Measurements from ENCODE around the gene FASLG. TPM values are rescaled to one million over a fixed set of nuclear protein-coding genes. Genes with fewer than 3 reads are reported as not detected.

Gene FASLG
- total RNA-seq, 1 experiment from 2014 or later, result not detected

DNA sequence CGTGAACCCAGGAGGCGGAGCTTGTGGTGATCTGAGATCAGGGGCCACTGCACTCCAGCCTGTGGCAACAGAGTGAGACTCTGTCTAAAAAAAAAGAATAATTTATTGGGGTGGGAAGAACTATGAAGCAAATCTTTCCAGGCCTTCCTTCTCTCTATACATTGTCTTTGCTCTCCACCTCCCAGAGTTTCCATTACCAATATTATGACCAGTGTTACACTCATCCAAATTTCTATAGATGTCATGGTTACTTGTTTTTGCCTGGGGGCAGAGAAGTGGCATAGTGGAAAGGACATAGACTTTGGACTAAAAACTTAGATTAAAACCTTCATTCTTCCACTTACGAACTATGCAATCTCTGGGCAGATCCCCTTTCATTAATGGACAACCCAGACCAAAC, 10.1 kb downstream of the FASLG start:
- Histone ChIP-seq H3K27ac (ENCODE audit: low read depth, low read length, poor library complexity, severe bottlenecking) (no peak overlapping the region), H3K4me1 (ENCODE audit: insufficient read depth, low read length, poor library complexity, severe bottlenecking) (no peaks in the 10 kb centered on the region), H3K4me3 (ENCODE audit: low read depth, low read length, poor library complexity, severe bottlenecking) (no peak overlapping the region), H3K36me3 (ENCODE audit: insufficient read depth, low read length, poor library complexity, severe bottlenecking) (no peaks in the 10 kb centered on the region), H3K27me3 (replicated peaks; ENCODE audit: insufficient read depth, low read depth, low read length, poor library complexity) (no peaks in the 10 kb centered on the region), H3K9me3 (ENCODE audit: low read depth, low read length, poor library complexity, severe bottlenecking) (no peaks in the 10 kb centered on the region)
- intact Hi-C loops (cut with micrococcal nuclease; ENCODE audit: unreplicated experiment), result no loop called here
- ChIA-PET CTCF (no interaction called here), POLR2A (ENCODE audit: low non-redundant PET) (no interaction called here)
- no peak for TF ChIP-seq EZH2 (IDR thresholded peaks at IDR 0.05; ENCODE audit: borderline replicate concordance, low read depth, low read length, poor library complexity, severe bottlenecking)
- BruUV-seq (replicated peaks), result no TSS peak
- DNase-seq (ENCODE audit: low spot score), result no peak

DNA sequence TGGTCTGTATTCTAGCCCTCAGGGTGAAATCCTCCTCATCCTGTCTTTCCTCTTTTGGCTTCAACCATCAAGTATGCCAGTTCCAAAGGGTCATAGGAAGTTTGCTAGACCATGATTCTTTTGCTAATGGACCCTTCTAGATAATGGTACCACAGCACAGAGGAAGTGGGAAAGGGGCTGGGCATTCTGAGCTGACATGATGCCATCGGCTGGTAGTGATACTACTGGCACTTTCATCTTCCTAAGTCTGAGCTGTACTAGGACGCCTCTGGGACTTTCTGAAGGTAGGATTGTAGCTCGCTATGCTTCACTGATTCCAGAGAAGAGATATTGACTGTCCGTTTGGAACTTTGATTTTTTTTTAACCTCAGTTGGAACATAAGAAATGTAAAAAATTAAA, 11.4 kb downstream of the FASLG start:
- BruUV-seq (replicated peaks), result no TSS peak
- ChIA-PET CTCF (no interaction called here), POLR2A (ENCODE audit: low non-redundant PET) (no interaction called here)
- H3K9me3 ChIP-seq (ENCODE audit: low read depth, low read length, poor library complexity, severe bottlenecking), result no peaks in the 10 kb centered on the region
- H3K27ac ChIP-seq (ENCODE audit: low read depth, low read length, poor library complexity, severe bottlenecking), result no peak overlapping the region
- intact Hi-C loops (cut with micrococcal nuclease; ENCODE audit: unreplicated experiment), result no loop called here
- no peaks in the 10 kb centered on the region for H3K36me3 ChIP-seq (ENCODE audit: insufficient read depth, low read length, poor library complexity, severe bottlenecking)
- TF ChIP-seq, protein P1, sequence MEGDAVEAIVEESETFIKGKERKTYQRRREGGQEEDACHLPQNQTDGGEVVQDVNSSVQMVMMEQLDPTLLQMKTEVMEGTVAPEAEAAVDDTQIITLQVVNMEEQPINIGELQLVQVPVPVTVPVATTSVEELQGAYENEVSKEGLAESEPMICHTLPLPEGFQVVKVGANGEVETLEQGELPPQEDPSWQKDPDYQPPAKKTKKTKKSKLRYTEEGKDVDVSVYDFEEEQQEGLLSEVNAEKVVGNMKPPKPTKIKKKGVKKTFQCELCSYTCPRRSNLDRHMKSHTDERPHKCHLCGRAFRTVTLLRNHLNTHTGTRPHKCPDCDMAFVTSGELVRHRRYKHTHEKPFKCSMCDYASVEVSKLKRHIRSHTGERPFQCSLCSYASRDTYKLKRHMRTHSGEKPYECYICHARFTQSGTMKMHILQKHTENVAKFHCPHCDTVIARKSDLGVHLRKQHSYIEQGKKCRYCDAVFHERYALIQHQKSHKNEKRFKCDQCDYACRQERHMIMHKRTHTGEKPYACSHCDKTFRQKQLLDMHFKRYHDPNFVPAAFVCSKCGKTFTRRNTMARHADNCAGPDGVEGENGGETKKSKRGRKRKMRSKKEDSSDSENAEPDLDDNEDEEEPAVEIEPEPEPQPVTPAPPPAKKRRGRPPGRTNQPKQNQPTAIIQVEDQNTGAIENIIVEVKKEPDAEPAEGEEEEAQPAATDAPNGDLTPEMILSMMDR (conservative IDR thresholded peaks at IDR 0.05; ENCODE audit: low read depth, low read length), result no peak
- TF ChIP-seq EZH2 (IDR thresholded peaks at IDR 0.05; ENCODE audit: borderline replicate concordance, low read depth, low read length, poor library complexity, severe bottlenecking), result no peak
- DNase-seq (ENCODE audit: low spot score), result no peak
- no peaks in the 10 kb centered on the region for H3K27me3 ChIP-seq (replicated peaks; ENCODE audit: insufficient read depth, low read depth, low read length, poor library complexity)
- H3K4me3 ChIP-seq (ENCODE audit: low read depth, low read length, poor library complexity, severe bottlenecking), result no peak overlapping the region
- H3K4me1 ChIP-seq (ENCODE audit: insufficient read depth, low read length, poor library complexity, severe bottlenecking), result no peaks in the 10 kb centered on the region

DNA sequence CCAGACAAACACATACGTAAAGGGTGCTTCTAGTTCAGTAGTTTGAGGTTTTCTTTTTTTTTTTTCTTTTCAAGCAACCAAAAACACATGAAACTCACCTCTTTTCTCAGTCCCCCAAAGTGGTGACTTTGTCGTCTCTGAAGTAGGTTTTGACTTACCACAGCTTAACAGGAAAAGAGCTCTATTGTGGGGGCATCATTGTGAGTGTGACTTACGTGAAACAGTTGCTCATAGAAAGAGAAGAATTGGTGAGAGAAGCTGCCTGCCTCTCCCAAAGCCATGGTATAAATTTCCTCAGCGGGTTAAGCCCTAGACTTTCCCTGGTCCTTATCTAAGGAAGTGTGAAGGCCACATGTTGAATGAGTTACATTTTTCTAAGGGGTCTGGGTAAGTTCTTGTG, 11.9 kb downstream of the FASLG start:
- Histone ChIP-seq H3K4me1 (ENCODE audit: insufficient read depth, low read length, poor library complexity, severe bottlenecking) (no peaks in the 10 kb centered on the region), H3K4me3 (ENCODE audit: low read depth, low read length, poor library complexity, severe bottlenecking) (no peak overlapping the region), H3K9me3 (ENCODE audit: low read depth, low read length, poor library complexity, severe bottlenecking) (no peaks in the 10 kb centered on the region), H3K27me3 (replicated peaks; ENCODE audit: insufficient read depth, low read depth, low read length, poor library complexity) (no peaks in the 10 kb centered on the region), H3K36me3 (ENCODE audit: insufficient read depth, low read length, poor library complexity, severe bottlenecking) (no peaks in the 10 kb centered on the region), H3K27ac (ENCODE audit: low read depth, low read length, poor library complexity, severe bottlenecking) (no peak overlapping the region)
- no peak for DNase-seq (ENCODE audit: low spot score)
- ChIA-PET POLR2A (ENCODE audit: low non-redundant PET) (no interaction called here), CTCF (no interaction called here)
- intact Hi-C loops (cut with micrococcal nuclease; ENCODE audit: unreplicated experiment), result no loop called here
- no peak for TF ChIP-seq EZH2 (IDR thresholded peaks at IDR 0.05; ENCODE audit: borderline replicate concordance, low read depth, low read length, poor library complexity, severe bottlenecking)
- TF ChIP-seq, protein P1 (conservative IDR thresholded peaks at IDR 0.05; ENCODE audit: low read depth, low read length), result no peak
- BruUV-seq (replicated peaks), result no TSS peak

DNA sequence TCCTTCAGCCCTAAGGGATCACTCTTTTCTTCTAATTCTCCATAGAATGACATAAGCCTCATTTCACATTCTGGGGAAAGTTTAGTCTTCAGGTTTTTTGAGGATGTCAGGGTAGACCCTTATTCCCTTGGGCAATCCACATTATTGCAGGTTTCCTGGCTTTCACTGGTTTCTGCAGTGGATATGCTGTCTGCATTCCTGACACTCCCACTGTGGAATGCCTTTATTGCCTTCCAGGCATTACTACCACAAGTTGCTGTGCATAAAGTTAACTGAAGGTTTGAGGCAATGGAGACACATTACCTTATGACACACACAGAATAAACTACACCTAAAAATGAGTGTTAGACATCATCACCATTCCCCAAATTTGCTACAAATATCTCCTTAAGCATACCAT, 12.7 kb downstream of the FASLG start:
- TF ChIP-seq EZH2 (IDR thresholded peaks at IDR 0.05; ENCODE audit: borderline replicate concordance, low read depth, low read length, poor library complexity, severe bottlenecking), result no peak
- TF ChIP-seq, protein P1 (conservative IDR thresholded peaks at IDR 0.05; ENCODE audit: low read depth, low read length), result no peak
- intact Hi-C loops (cut with micrococcal nuclease; ENCODE audit: unreplicated experiment), result no loop called here
- no peaks in the 10 kb centered on the region for H3K9me3 ChIP-seq (ENCODE audit: low read depth, low read length, poor library complexity, severe bottlenecking)
- ChIA-PET CTCF (no interaction called here), POLR2A (ENCODE audit: low non-redundant PET) (no interaction called here)
- no peaks in the 10 kb centered on the region for H3K36me3 ChIP-seq (ENCODE audit: insufficient read depth, low read length, poor library complexity, severe bottlenecking)
- BruUV-seq (replicated peaks), result no TSS peak
- H3K27me3 ChIP-seq (replicated peaks; ENCODE audit: insufficient read depth, low read depth, low read length, poor library complexity), result no peaks in the 10 kb centered on the region
- H3K4me1 ChIP-seq (ENCODE audit: insufficient read depth, low read length, poor library complexity, severe bottlenecking), result no peaks in the 10 kb centered on the region
- no peak overlapping the region for H3K27ac ChIP-seq (ENCODE audit: low read depth, low read length, poor library complexity, severe bottlenecking)
- H3K4me3 ChIP-seq (ENCODE audit: low read depth, low read length, poor library complexity, severe bottlenecking), result no peak overlapping the region
- DNase-seq (ENCODE audit: low spot score), result no peak
